HEK293 (cell line): ENCODE measurements around the gene MCM3AP.

Experiments used
- CTCF ChIA-PET: fragments of 350-600 bp; formaldehyde crosslinking; extraction: SDS; loops from one replicate; lab custom pipeline; 2021; ENCODE audit warnings: antibody characterized with exemption; lab: Yijun Ruan, JAX
- POLR2A ChIA-PET: fragments of 300-600 bp; formaldehyde crosslinking; extraction: SDS; loops from one replicate; lab custom pipeline; 2020; ENCODE audit warnings: antibody characterized with exemption, inconsistent platforms; lab: Yijun Ruan, JAX
- H3K27ac ChIP-seq: fragments of 200-500 bp; sonication (Bioruptor generic); 2 replicates; pipeline ENCODE4 v1.5.1; 2014; ENCODE audit warnings: low read depth, low read length, control low read depth, inconsistent platforms; ENCODE audit errors: extremely low read depth
- H3K36me3 ChIP-seq, 2 experiments: fragments of 200-500 bp in 1 of 2; sonication (Bioruptor generic) in 1 of 2; 1 replicate in 1 of 2; 2 replicates in 1 of 2; pipeline ENCODE4 v1.5.1; 2014 to 2017; ENCODE audit warnings: inconsistent platforms in 2 of 2, low read length in 2 of 2; ENCODE audit not compliant: control insufficient read depth in 2 of 2, insufficient read depth in 1 of 2
- H3K4me1 ChIP-seq: fragments of 200-500 bp; sonication (Bioruptor generic); 2 replicates; pipeline ENCODE4 v1.5.1; 2014; ENCODE audit warnings: mild to moderate bottlenecking, low read length, inconsistent platforms; ENCODE audit not compliant: control insufficient read depth, insufficient read depth
- H3K4me3 ChIP-seq: 2 replicates; pipeline ENCODE4 v1.5.1; 2011; ENCODE audit warnings: low read depth, mild to moderate bottlenecking, control low read depth, low read length, moderate library complexity
- H3K9me3 ChIP-seq: fragments of 200-500 bp; sonication (Bioruptor generic); 2 replicates; pipeline ENCODE4 v1.5.1; 2014; ENCODE audit warnings: low read depth, low read length, inconsistent platforms; ENCODE audit not compliant: control insufficient read depth, insufficient read depth
- GLIS2 ChIP-seq: fragments of 450-650 bp; formaldehyde crosslinking; IDR thresholded peaks from 2 replicates; pipeline ENCODE4 v1.5.1; 2016; ENCODE audit warnings: missing biosample characterization, missing genetic modification characterization
- HOXD13 ChIP-seq: sonication (generic); formaldehyde crosslinking; IDR thresholded peaks from 2 replicates; pipeline ENCODE4 v1.8.0; 2022; ENCODE audit warnings: missing genetic modification reagents, borderline replicate concordance
- KLF10 ChIP-seq: fragments of 450-650 bp; IDR thresholded peaks from 2 replicates; pipeline ENCODE4 v1.5.1; 2018; ENCODE audit warnings: missing biosample characterization, mild to moderate bottlenecking, missing genetic modification characterization
- KLF16 ChIP-seq: fragments of 450-650 bp; formaldehyde crosslinking; IDR thresholded peaks from 2 replicates; pipeline ENCODE4 v1.5.1; 2017; ENCODE audit warnings: missing biosample characterization, missing genetic modification characterization
- KLF8 ChIP-seq: fragments of 450-650 bp; formaldehyde crosslinking; IDR thresholded peaks from 2 replicates; pipeline ENCODE4 v1.5.1; 2016; ENCODE audit warnings: missing biosample characterization, missing genetic modification characterization
- ZNF146 ChIP-seq: fragments of 450-650 bp; formaldehyde crosslinking; IDR thresholded peaks from 2 replicates; pipeline ENCODE4 v1.5.1; 2016; ENCODE audit warnings: missing biosample characterization, missing genetic modification characterization
- ZNF366 ChIP-seq: fragments of 450-650 bp; formaldehyde crosslinking; conservative IDR thresholded peaks from 2 replicates; pipeline ENCODE4 v1.5.1; 2016; ENCODE audit warnings: missing biosample characterization, missing genetic modification characterization
- TF ChIP-seq, protein P1 (sequence below): fragments of 450-650 bp; formaldehyde crosslinking; conservative IDR thresholded peaks from 2 replicates; pipeline ENCODE4 v1.5.1; 2016; ENCODE audit warnings: low read depth, missing biosample characterization, missing genetic modification characterization
- TF ChIP-seq, protein P2 (sequence below): fragments of 450-650 bp; formaldehyde crosslinking; IDR thresholded peaks from 2 replicates; pipeline ENCODE4 v1.5.1; 2016; ENCODE audit warnings: missing biosample characterization, missing genetic modification characterization
- TF ChIP-seq, protein P3 (sequence below): fragments of 450-650 bp; formaldehyde crosslinking; IDR thresholded peaks from 2 replicates; pipeline ENCODE4 v1.5.1; 2016; ENCODE audit warnings: missing biosample characterization, missing genetic modification characterization
- TF ChIP-seq, protein P4 (sequence below): fragments of 450-650 bp; formaldehyde crosslinking; conservative IDR thresholded peaks from 2 replicates; pipeline ENCODE4 v1.5.1; 2016; ENCODE audit warnings: low read depth, missing biosample characterization, missing genetic modification characterization

MCM3AP gene

DNA sequence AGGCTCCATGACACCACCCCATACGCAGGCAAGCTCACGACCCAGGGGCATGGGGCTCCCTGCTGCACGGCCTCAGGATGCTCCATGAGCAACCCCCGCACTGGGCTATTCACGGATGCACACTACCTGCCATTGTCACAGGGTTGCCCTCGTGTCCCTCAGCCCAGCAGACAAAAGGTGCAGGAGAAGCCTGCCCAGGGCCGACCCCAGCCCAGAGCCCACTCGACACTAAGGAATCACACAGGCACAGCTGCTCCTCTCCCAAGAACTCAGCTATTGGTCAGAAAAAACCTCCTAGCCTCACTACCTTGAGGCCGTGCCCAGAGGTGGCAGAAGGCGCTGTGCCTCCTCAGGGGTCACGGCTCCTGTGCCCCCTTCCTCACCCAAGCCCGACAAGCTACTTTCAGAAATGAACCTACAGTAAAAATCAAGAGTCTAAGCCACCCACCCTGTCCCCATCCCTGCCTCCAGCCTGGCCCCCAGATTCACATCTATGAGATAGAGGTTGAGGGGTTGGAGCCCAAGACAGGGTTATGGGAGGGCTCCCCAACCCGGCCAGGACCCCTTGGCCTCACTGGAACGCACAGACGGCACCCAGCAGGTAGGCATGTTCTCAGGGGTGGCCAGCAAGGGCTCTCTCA lies 94.8 kb downstream of the MCM3AP start:
- no peaks in the 10 kb centered on the region for H3K9me3 ChIP-seq
- H3K36me3 ChIP-seq = peaks cover 7 to 41% of the 10 kb centered on the region in 2 experiments; a peak in 1 of 3 replicates
- CTCF ChIA-PET = interaction anchor here (1.5 kb wide), 2 partner anchors 47 to 218 kb away, joined by 4 to 6 read pairs; no protein-coding TSS in a partner anchor
- POLR2A ChIA-PET = interaction anchor here (1.2 kb wide), 1 partner anchor 38 kb away, joined by 3 read pairs; no protein-coding TSS in a partner anchor
- no peak overlapping the region for H3K27ac ChIP-seq
- no peak overlapping the region for H3K4me3 ChIP-seq
- H3K4me1 ChIP-seq = peaks cover 9% of the 10 kb centered on the region
- TF ChIP-seq HOXD13 (CRISPR knock-in tag) (no peak), KLF10 (tag by site-specific recombination) (no peak)
- TF ChIP-seq, protein P1, sequence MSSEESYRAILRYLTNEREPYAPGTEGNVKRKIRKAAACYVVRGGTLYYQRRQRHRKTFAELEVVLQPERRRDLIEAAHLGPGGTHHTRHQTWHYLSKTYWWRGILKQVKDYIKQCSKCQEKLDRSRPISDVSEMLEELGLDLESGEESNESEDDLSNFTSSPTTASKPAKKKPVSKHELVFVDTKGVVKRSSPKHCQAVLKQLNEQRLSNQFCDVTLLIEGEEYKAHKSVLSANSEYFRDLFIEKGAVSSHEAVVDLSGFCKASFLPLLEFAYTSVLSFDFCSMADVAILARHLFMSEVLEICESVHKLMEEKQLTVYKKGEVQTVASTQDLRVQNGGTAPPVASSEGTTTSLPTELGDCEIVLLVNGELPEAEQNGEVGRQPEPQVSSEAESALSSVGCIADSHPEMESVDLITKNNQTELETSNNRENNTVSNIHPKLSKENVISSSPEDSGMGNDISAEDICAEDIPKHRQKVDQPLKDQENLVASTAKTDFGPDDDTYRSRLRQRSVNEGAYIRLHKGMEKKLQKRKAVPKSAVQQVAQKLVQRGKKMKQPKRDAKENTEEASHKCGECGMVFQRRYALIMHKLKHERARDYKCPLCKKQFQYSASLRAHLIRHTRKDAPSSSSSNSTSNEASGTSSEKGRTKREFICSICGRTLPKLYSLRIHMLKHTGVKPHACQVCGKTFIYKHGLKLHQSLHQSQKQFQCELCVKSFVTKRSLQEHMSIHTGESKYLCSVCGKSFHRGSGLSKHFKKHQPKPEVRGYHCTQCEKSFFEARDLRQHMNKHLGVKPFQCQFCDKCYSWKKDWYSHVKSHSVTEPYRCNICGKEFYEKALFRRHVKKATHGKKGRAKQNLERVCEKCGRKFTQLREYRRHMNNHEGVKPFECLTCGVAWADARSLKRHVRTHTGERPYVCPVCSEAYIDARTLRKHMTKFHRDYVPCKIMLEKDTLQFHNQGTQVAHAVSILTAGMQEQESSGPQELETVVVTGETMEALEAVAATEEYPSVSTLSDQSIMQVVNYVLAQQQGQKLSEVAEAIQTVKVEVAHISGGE (tag by site-specific recombination) = no peak

DNA sequence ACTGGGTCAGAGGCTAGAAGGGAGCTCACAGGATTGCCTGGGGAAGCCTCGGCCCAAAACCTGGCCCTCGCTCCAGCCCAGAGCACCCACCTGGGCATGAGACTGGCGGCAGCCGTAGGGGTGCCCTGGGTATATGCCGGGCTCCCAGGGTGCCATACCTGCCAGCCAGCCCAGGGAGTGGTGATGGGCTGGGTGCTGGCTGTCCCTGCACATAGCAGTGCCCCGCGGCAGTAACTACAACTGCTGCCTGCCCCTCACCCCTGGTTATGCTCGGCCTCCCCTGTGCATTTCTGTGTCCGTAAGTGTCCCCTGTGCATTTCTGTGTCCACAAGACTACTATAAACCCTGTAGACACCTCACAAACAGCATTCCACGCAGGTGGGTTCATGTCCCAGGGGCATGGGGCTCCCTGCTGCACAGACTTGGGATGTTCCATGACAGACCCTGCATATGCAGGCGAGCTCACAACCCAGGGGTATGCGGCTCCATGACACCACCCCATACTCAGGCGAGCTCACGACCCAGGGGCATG lies 95.4 kb downstream of the MCM3AP start:
- Histone ChIP-seq H3K27ac (no peak overlapping the region), H3K4me3 (no peak overlapping the region), H3K4me1 (peaks cover 9% of the 10 kb centered on the region), H3K9me3 (no peaks in the 10 kb centered on the region), H3K36me3 (peaks cover 4 to 36% of the 10 kb centered on the region in 2 experiments; a peak in 1 of 3 replicates)
- CTCF ChIA-PET = interaction anchor here (1.5 kb wide), 1 partner anchor 47 kb away, joined by 6 read pairs; no protein-coding TSS in a partner anchor
- POLR2A ChIA-PET = interaction anchor here (1.2 kb wide), 1 partner anchor 37 kb away, joined by 3 read pairs; no protein-coding TSS in a partner anchor
- TF ChIP-seq ZNF366 (tag by site-specific recombination) = no peak
- TF ChIP-seq, protein P2, sequence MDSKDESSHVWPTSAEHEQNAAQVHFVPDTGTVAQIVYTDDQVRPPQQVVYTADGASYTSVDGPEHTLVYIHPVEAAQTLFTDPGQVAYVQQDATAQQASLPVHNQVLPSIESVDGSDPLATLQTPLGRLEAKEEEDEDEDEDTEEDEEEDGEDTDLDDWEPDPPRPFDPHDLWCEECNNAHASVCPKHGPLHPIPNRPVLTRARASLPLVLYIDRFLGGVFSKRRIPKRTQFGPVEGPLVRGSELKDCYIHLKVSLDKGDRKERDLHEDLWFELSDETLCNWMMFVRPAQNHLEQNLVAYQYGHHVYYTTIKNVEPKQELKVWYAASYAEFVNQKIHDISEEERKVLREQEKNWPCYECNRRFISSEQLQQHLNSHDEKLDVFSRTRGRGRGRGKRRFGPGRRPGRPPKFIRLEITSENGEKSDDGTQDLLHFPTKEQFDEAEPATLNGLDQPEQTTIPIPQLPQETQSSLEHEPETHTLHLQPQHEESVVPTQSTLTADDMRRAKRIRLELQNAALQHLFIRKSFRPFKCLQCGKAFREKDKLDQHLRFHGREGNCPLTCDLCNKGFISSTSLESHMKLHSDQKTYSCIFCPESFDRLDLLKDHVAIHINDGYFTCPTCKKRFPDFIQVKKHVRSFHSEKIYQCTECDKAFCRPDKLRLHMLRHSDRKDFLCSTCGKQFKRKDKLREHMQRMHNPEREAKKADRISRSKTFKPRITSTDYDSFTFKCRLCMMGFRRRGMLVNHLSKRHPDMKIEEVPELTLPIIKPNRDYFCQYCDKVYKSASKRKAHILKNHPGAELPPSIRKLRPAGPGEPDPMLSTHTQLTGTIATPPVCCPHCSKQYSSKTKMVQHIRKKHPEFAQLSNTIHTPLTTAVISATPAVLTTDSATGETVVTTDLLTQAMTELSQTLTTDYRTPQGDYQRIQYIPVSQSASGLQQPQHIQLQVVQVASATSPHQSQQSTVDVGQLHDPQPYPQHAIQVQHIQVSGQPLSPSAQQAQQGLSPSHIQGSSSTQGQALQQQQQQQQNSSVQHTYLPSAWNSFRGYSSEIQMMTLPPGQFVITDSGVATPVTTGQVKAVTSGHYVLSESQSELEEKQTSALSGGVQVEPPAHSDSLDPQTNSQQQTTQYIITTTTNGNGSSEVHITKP (tag by site-specific recombination) = no peak
- TF ChIP-seq GLIS2 (tag by site-specific recombination) = no peak
- TF ChIP-seq KLF8 (tag by site-specific recombination) = no peak
- no peak for TF ChIP-seq ZNF146 (tag by site-specific recombination)
- TF ChIP-seq, protein P3, sequence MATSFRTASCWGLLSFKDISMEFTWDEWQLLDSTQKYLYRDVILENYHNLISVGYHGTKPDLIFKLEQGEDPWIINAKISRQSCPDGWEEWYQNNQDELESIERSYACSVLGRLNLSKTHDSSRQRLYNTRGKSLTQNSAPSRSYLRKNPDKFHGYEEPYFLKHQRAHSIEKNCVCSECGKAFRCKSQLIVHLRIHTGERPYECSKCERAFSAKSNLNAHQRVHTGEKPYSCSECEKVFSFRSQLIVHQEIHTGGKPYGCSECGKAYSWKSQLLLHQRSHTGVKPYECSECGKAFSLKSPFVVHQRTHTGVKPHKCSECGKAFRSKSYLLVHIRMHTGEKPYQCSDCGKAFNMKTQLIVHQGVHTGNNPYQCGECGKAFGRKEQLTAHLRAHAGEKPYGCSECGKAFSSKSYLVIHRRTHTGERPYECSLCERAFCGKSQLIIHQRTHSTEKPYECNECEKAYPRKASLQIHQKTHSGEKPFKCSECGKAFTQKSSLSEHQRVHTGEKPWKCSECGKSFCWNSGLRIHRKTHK = no peak
- TF ChIP-seq KLF16 (tag by site-specific recombination) = no peak
- TF ChIP-seq, protein P4, sequence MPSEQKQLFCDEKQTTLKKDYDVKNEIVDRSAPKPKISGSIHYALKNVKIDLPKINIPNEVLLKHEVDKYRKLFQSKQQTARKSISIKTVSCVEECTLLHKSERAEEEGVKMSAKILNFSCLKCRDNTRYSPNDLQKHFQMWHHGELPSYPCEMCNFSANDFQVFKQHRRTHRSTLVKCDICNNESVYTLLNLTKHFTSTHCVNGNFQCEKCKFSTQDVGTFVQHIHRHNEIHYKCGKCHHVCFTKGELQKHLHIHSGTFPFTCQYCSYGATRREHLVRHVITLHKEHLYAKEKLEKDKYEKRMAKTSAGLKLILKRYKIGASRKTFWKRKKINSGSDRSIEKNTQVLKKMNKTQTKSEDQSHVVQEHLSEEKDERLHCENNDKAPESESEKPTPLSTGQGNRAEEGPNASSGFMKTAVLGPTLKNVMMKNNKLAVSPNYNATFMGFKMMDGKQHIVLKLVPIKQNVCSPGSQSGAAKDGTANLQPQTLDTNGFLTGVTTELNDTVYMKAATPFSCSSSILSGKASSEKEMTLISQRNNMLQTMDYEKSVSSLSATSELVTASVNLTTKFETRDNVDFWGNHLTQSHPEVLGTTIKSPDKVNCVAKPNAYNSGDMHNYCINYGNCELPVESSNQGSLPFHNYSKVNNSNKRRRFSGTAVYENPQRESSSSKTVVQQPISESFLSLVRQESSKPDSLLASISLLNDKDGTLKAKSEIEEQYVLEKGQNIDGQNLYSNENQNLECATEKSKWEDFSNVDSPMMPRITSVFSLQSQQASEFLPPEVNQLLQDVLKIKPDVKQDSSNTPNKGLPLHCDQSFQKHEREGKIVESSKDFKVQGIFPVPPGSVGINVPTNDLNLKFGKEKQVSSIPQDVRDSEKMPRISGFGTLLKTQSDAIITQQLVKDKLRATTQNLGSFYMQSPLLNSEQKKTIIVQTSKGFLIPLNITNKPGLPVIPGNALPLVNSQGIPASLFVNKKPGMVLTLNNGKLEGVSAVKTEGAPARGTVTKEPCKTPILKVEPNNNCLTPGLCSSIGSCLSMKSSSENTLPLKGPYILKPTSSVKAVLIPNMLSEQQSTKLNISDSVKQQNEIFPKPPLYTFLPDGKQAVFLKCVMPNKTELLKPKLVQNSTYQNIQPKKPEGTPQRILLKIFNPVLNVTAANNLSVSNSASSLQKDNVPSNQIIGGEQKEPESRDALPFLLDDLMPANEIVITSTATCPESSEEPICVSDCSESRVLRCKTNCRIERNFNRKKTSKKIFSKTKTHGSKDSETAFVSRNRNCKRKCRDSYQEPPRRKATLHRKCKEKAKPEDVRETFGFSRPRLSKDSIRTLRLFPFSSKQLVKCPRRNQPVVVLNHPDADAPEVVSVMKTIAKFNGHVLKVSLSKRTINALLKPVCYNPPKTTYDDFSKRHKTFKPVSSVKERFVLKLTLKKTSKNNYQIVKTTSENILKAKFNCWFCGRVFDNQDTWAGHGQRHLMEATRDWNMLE (tag by site-specific recombination) = no peak
